CD14-positive monocyte (primary cell): ENCODE data around the gene AMPH. TPM values are rescaled to one million over a fixed set of nuclear protein-coding genes. Genes with fewer than 3 reads are reported as not detected.
"Not testable (repeated sequence)": the region's sequence is repeated elsewhere in the genome, so short reads cannot be mapped to it uniquely, and the experiment has no call there.

Experiments
- DNase-seq, 3 donors: peaks; one replicate each; pipeline ENCODE4 v3.0.0-alpha.2; 2011 to 2022
- H2AFZ ChIP-seq: 2 replicates; pipeline ENCODE4 v1.6.0; 2012; ENCODE audit warnings: mild to moderate bottlenecking, low read depth, low read length, inconsistent platforms; ENCODE audit not compliant: insufficient read depth, poor library complexity, severe bottlenecking
- H3K27ac ChIP-seq, 2 donors: 1 replicate in 1 of 2; 2 replicates in 1 of 2; pipeline ENCODE4 v1.5.1; 2012 to 2013; ENCODE audit warnings: low read length in 2 of 2, control low read depth in 1 of 2, inconsistent platforms in 1 of 2, low read depth in 1 of 2, mild to moderate bottlenecking in 1 of 2
- H3K27me3 ChIP-seq, 2 donors: one replicate each; pipeline versions ENCODE4 v1.6.0 to v1.6.1; 2011 to 2013; ENCODE audit warnings: low read length in 2 of 2; ENCODE audit not compliant: control insufficient read depth in 2 of 2, insufficient read depth in 2 of 2
- H3K36me3 ChIP-seq, 2 donors: replicated peaks in 1 of 2; 1 replicate in 1 of 2; 2 replicates in 1 of 2; pipeline versions ENCODE4 v1.5.1 to v1.6.1; 2012 to 2013; ENCODE audit warnings: low read length in 2 of 2, control low read depth in 1 of 2, inconsistent platforms in 1 of 2, mild to moderate bottlenecking in 1 of 2; ENCODE audit not compliant: insufficient read depth in 2 of 2, control insufficient read depth in 1 of 2
- H3K4me1 ChIP-seq, 2 donors: 1 replicate in 1 of 2; 2 replicates in 1 of 2; pipeline versions ENCODE4 v1.5.1 to v1.6.1; 2012 to 2013; ENCODE audit warnings: low read length in 2 of 2, control low read depth in 1 of 2, inconsistent platforms in 1 of 2, mild to moderate bottlenecking in 1 of 2, moderate library complexity in 1 of 2; ENCODE audit not compliant: insufficient read depth in 2 of 2, control insufficient read depth in 1 of 2
- H3K4me2 ChIP-seq: replicated peaks from 2 replicates; pipeline ENCODE3; 2012; ENCODE audit warnings: low read length, moderate library complexity, mild to moderate bottlenecking; ENCODE audit not compliant: poor library complexity, severe bottlenecking; ENCODE audit errors: extremely low read depth
- H3K4me3 ChIP-seq, 3 experiments: fragments of 200-600 bp in 1 of 3; sonication (generic) in 1 of 3; replicated peaks in 1 of 3; 1 replicate in 2 of 3; 2 replicates in 1 of 3; pipeline ENCODE4 v1.5.1; 2011 to 2013; ENCODE audit warnings: low read length in 3 of 3, mild to moderate bottlenecking in 3 of 3, control low read depth in 2 of 3, low read depth in 2 of 3, inconsistent platforms in 1 of 3, moderate library complexity in 1 of 3
- H3K79me2 ChIP-seq: 2 replicates; pipeline ENCODE4 v1.6.0; 2012; ENCODE audit warnings: mild to moderate bottlenecking, control low read depth, inconsistent platforms, low read length, moderate library complexity; ENCODE audit not compliant: insufficient read depth
- H3K9ac ChIP-seq: 2 replicates; pipeline ENCODE4 v1.6.0; 2017; ENCODE audit warnings: low read length, mild to moderate bottlenecking; ENCODE audit not compliant: insufficient read depth, poor library complexity, severe bottlenecking
- H3K9me3 ChIP-seq, 2 donors: replicated peaks in 1 of 2; 1 replicate in 1 of 2; 2 replicates in 1 of 2; pipeline versions ENCODE4 v1.5.1 to v1.6.1; 2012 to 2013; ENCODE audit warnings: low read length in 2 of 2, control low read depth in 1 of 2; ENCODE audit not compliant: control insufficient read depth in 1 of 2, insufficient read depth in 1 of 2
- H4K20me1 ChIP-seq: 2 replicates; pipeline ENCODE4 v1.6.0; 2012; ENCODE audit warnings: mild to moderate bottlenecking, low read length, control low read depth, moderate library complexity; ENCODE audit not compliant: insufficient read depth
- H3K27ac Mint-ChIP-seq, 7 donors: one replicate each; pipeline ENCODE4 v1.8.0; 2020; ENCODE audit warnings: mild to moderate bottlenecking in 7 of 7, mixed read lengths in 7 of 7, moderate library complexity in 6 of 7, inconsistent platforms in 2 of 7
- H3K27me3 Mint-ChIP-seq, 3 donors: one replicate each; pipeline ENCODE4 v1.8.0; 2021 to 2022; ENCODE audit warnings: low read depth in 3 of 3, mild to moderate bottlenecking in 3 of 3, mixed read lengths in 3 of 3, moderate library complexity in 3 of 3, inconsistent platforms in 1 of 3
- H3K36me3 Mint-ChIP-seq, 2 donors: one replicate each; pipeline ENCODE4 v1.8.0; 2020; ENCODE audit warnings: mixed read lengths in 2 of 2, inconsistent platforms in 1 of 2, mild to moderate bottlenecking in 1 of 2
- H3K4me1 Mint-ChIP-seq: one replicate; pipeline ENCODE4 v1.8.0; 2020; ENCODE audit warnings: mild to moderate bottlenecking, mixed read lengths
- H3K4me3 Mint-ChIP-seq, 2 donors: one replicate each; pipeline ENCODE4 v1.8.0; 2020; ENCODE audit warnings: mild to moderate bottlenecking in 2 of 2, mixed read lengths in 2 of 2, moderate library complexity in 1 of 2
- H3K9me3 Mint-ChIP-seq, 7 donors: one replicate each; pipeline ENCODE4 v1.8.0; 2020 to 2022; ENCODE audit warnings: mixed read lengths in 7 of 7, mild to moderate bottlenecking in 6 of 7, moderate library complexity in 6 of 7, inconsistent platforms in 2 of 7
- CTCF ChIP-seq: fragments of 200-600 bp; IDR thresholded peaks from one replicate; pipeline ENCODE4 v1.8.0; 2022; ENCODE audit warnings: antibody characterized with exemption, mild to moderate bottlenecking
- WGBS: methylation state at CpG from one replicate; pipeline ENCODE4 v1.1.5; 2013; ENCODE audit warnings: missing lambda C conversion rate; ENCODE audit not compliant: insufficient coverage; 5-methylcytosine and 5-hydroxymethylcytosine counted together
- intact Hi-C, 2 donors: fragments of 100-400 bp; cut with micrococcal nuclease; formaldehyde crosslinking; loops; one replicate each; pipeline versions ENCODE4 v1.15.0 to v1.15.1; 2023
- polyA plus RNA-seq, 3 donors: library from polyadenylated mRNA; depleted of rRNA in 1 of 3; unstranded in 2 of 3; stranded (reverse) in 1 of 3; fragments of 300-500 nt in 2 of 3; fragments of >200 nt in 1 of 3; fragmentation: Illumina TruSeq in 2 of 3; gene quantifications; 1 replicate in 2 of 3; 2 replicates in 1 of 3; pipeline ENCODE4 v1.2.3, GENCODE V29; 2012 to 2021

AMPH gene
- polyA plus RNA-seq, 3 donors: 0.61 to 0.96 (median 0.67) TPM

DNA sequence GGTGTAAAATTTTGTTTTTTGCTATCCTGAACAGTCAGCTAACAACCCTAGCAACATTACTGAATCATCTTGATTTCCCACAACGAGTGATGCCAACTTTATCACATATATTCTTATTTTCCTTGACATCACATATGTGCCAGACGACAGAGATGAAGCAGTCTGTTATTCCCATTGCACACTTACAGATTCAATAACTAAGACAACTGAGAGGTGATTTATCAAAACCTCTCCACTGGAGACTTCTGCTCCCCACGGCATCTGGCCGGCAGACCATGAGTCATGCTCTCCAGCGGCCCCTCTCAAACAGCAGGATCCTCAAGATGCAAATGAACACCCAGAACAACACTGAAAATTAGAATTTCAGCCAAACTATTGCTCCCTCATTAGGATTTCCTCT is 57.1 kb downstream of the AMPH start:
- H3K36me3 Mint-ChIP-seq: no peaks in the 10 kb centered on the region
- Histone ChIP-seq H3K27ac (no peak overlapping the region), H4K20me1 (no peaks in the 10 kb centered on the region), H3K36me3 (no peaks in the 10 kb centered on the region), H3K9me3 (peaks cover 7 to 9% of the 10 kb centered on the region in 2 donors), H3K4me3 (no peak overlapping the region), H3K4me1 (no peaks in the 10 kb centered on the region), H3K4me2 (no peak overlapping the region), H3K9ac (no peak overlapping the region), H3K27me3 (no peaks in the 10 kb centered on the region), H3K79me2 (no peaks in the 10 kb centered on the region), H2AFZ (no peak overlapping the region)
- H3K4me1 Mint-ChIP-seq: no peaks in the 10 kb centered on the region
- WGBS: 93% methylated on average over 5 of the region's 5 CpGs
- H3K9me3 Mint-ChIP-seq: peaks cover 7 to 19% (median 12%) of the 10 kb centered on the region in 7 donors
- no peak overlapping the region for H3K4me3 Mint-ChIP-seq
- TF ChIP-seq CTCF: no peak
- intact Hi-C loops: no loop called here
- peaks cover 3 to 7% (median 4%) of the 10 kb centered on the region in 3 donors for H3K27me3 Mint-ChIP-seq
- DNase-seq: no peak
- no peak overlapping the region for H3K27ac Mint-ChIP-seq

DNA sequence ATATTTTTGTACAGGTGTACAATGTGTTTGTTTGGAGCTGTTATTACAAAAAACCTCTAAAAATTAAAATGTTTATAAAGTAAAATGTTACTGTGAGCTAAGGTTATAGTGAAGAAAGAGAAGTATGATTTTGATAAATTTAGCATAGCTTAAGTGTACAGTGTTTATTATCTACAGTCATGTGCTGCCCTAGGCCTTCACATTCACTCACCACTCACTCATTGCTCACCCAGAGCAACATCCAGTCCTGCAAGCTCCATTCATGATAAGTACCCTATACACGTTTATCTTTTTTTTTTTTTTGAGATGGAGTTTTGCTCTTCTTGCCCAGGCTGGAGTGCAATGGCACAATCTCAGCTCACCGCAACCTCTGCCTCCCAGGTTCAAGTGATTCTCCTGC is 59.6 kb downstream of the AMPH start:
- H3K4me1 ChIP-seq, H3K27me3 ChIP-seq, intact Hi-C loops, H3K79me2 ChIP-seq, H3K27ac ChIP-seq, H4K20me1 ChIP-seq, H3K4me1 Mint-ChIP-seq, H3K9me3 ChIP-seq, H3K4me3 ChIP-seq, DNase-seq, H3K9ac ChIP-seq, H3K27me3 Mint-ChIP-seq, H2AFZ ChIP-seq, H3K27ac Mint-ChIP-seq, H3K36me3 ChIP-seq, H3K4me2 ChIP-seq, H3K4me3 Mint-ChIP-seq, H3K36me3 Mint-ChIP-seq: not testable (repeated sequence)
- peaks cover 7 to 19% (median 13%) of the 10 kb centered on the region in 7 donors for H3K9me3 Mint-ChIP-seq
- WGBS: no CpG with 5 or more reads among the region's 2 CpGs
